ENCODE results near the gene DLL4.

- TF ChIP-seq CTCF (IDR thresholded peaks at IDR 0.05) (no peak), POLR2A (IDR thresholded peaks at IDR 0.05) (no peak)
These were observed 1.5 kb downstream of the DLL4 start for GRCh38 chr15:40930430-40931299.

Data from lower leg skin (tissue), 3 donors.